ENCODE data around the gene DHX34.

DNA sequence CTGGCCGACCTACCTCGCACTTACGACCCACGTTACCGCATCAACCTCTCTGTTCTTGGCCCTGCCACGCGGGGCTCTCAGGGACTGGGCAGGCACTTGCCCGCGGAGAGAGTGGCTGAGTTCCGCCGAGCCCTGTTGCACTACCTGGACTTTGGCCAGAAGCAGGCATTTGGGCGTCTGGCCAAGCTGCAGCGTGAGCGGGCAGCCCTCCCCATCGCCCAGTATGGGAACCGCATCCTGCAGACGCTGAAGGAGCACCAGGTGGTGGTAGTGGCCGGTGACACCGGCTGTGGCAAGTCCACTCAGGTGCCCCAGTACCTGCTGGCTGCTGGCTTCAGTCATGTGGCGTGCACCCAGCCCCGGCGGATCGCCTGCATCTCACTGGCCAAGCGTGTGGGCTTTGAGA is 4.2 kb downstream of the DHX34 start:
- TF ChIP-seq, protein P1, sequence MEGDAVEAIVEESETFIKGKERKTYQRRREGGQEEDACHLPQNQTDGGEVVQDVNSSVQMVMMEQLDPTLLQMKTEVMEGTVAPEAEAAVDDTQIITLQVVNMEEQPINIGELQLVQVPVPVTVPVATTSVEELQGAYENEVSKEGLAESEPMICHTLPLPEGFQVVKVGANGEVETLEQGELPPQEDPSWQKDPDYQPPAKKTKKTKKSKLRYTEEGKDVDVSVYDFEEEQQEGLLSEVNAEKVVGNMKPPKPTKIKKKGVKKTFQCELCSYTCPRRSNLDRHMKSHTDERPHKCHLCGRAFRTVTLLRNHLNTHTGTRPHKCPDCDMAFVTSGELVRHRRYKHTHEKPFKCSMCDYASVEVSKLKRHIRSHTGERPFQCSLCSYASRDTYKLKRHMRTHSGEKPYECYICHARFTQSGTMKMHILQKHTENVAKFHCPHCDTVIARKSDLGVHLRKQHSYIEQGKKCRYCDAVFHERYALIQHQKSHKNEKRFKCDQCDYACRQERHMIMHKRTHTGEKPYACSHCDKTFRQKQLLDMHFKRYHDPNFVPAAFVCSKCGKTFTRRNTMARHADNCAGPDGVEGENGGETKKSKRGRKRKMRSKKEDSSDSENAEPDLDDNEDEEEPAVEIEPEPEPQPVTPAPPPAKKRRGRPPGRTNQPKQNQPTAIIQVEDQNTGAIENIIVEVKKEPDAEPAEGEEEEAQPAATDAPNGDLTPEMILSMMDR (IDR thresholded peaks at IDR 0.05): no peak
- TF ChIP-seq POLR2A (IDR thresholded peaks at IDR 0.05): no peak
- TF ChIP-seq POLR2AphosphoS5 (IDR thresholded peaks at IDR 0.05): no peak
- TF ChIP-seq EP300 (IDR thresholded peaks at IDR 0.05): no peak

Data from sigmoid colon (tissue), 4 donors.